OCI-LY1 (cell line): ENCODE results near the gene PERP.

Experiments used
- EZH2 ChIP-seq: fragments of 200-600 bp; sonication (generic), shearing (Covaris generic); IDR thresholded peaks from 2 replicates; pipeline ENCODE4 v1.8.0; 2017; ENCODE audit warnings: borderline replicate concordance, mixed run types, mild to moderate bottlenecking, antibody characterized with exemption, low read length, moderate library complexity, mixed read lengths
- TF ChIP-seq, protein P1 (sequence below): fragments of 200-600 bp; sonication (generic), shearing (Covaris generic); IDR thresholded peaks from 2 replicates; pipeline ENCODE4 v1.5.1; 2017; ENCODE audit warnings: mild to moderate bottlenecking, antibody characterized with exemption, low read length, moderate library complexity, mixed read lengths

- TF ChIP-seq, protein P1, sequence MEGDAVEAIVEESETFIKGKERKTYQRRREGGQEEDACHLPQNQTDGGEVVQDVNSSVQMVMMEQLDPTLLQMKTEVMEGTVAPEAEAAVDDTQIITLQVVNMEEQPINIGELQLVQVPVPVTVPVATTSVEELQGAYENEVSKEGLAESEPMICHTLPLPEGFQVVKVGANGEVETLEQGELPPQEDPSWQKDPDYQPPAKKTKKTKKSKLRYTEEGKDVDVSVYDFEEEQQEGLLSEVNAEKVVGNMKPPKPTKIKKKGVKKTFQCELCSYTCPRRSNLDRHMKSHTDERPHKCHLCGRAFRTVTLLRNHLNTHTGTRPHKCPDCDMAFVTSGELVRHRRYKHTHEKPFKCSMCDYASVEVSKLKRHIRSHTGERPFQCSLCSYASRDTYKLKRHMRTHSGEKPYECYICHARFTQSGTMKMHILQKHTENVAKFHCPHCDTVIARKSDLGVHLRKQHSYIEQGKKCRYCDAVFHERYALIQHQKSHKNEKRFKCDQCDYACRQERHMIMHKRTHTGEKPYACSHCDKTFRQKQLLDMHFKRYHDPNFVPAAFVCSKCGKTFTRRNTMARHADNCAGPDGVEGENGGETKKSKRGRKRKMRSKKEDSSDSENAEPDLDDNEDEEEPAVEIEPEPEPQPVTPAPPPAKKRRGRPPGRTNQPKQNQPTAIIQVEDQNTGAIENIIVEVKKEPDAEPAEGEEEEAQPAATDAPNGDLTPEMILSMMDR = no peak
- no peak for TF ChIP-seq EZH2
These were observed 22.0 kb downstream of the PERP start for GRCh38 chr6:138084904-138085838.
